ENCODE results near the gene PTPN14.

PTPN14 gene

GRCh38 chr1:214551436-214552173, at the start of gene PTPN14 (continued):
- TF ChIP-seq ZNF843 (tag by site-specific recombination; IDR thresholded peaks at IDR 0.05) (no peak), ZNF266 (tag by site-specific recombination; IDR thresholded peaks at IDR 0.05; ENCODE audit: low read depth) (no peak), ZBTB8A (tag by site-specific recombination; IDR thresholded peaks at IDR 0.05) (peak; percentile 66; the same call in 1 of the 2 replicates), ZNF354C (tag by site-specific recombination; IDR thresholded peaks at IDR 0.05; ENCODE audit: borderline replicate concordance, low read depth) (no peak), ZNF555 (tag by site-specific recombination; conservative IDR thresholded peaks at IDR 0.05) (no peak), KLF8 (tag by site-specific recombination; IDR thresholded peaks at IDR 0.05) (peak; percentile 0; the same call in 1 of the 2 replicates), INSM2 (tag by site-specific recombination; IDR thresholded peaks at IDR 0.05) (peak; percentile 87), ZNF302 (tag by site-specific recombination; IDR thresholded peaks at IDR 0.05; ENCODE audit: low read depth) (no peak), ZNF366 (tag by site-specific recombination; conservative IDR thresholded peaks at IDR 0.05) (0 out of 2 replicates have a peak, but pooled peaks have one; percentile 7), ZNF549 (tag by site-specific recombination; IDR thresholded peaks at IDR 0.05) (no peak), ZNF174 (tag by site-specific recombination; IDR thresholded peaks at IDR 0.05) (no peak), YY1 (tag by site-specific recombination; IDR thresholded peaks at IDR 0.05) (peak; percentile 37; the same call in 1 of the 2 replicates), ZNF341 (tag by site-specific recombination; IDR thresholded peaks at IDR 0.05; ENCODE audit: low read depth) (peak; percentile 90), REPIN1 (tag by site-specific recombination; IDR thresholded peaks at IDR 0.05; ENCODE audit: low read depth) (no peak), ZNF394 (tag by site-specific recombination; IDR thresholded peaks at IDR 0.05; ENCODE audit: borderline replicate concordance) (no peak), BCL11B (tag by site-specific recombination; IDR thresholded peaks at IDR 0.05; ENCODE audit: low read depth) (no peak), KLF10 (tag by site-specific recombination; IDR thresholded peaks at IDR 0.05) (peak; percentile 98), GLIS1 (tag by site-specific recombination; IDR thresholded peaks at IDR 0.05) (peak; percentile 28; the same call in 1 of the 2 replicates), ZNF610 (tag by site-specific recombination; IDR thresholded peaks at IDR 0.05; ENCODE audit: borderline replicate concordance) (peak; percentile 90)

GRCh38 chr1:214593158-214593557, 41.8 kb upstream of the PTPN14 start:
- Histone ChIP-seq H3K36me3 (ENCODE audit: control insufficient read depth in 2 of 2, insufficient read depth in 1 of 2, low read length in 2 of 2) (no peaks in the 10 kb centered on the region), H3K9me3 (ENCODE audit: control insufficient read depth, insufficient read depth, low read depth, low read length) (no peaks in the 10 kb centered on the region), H3K27ac (ENCODE audit: extremely low read depth, low read depth, low read length) (no peak overlapping the region), H3K4me1 (ENCODE audit: control insufficient read depth, insufficient read depth, low read length) (no peaks in the 10 kb centered on the region), H3K4me3 (ENCODE audit: low read depth, low read length) (no peak overlapping the region)
- POLR2A ChIA-PET: interaction anchor here (1.1 kb wide), 1 partner anchor 10 kb away, joined by 3 read pairs; the partner anchor contains the start of gene CENPF
- CTCF ChIA-PET: interaction anchor here (0.7 to 19.1 kb wide), 4 partner anchors 9 to 332 kb away, joined by 3 to 404 read pairs (median 11); no protein-coding TSS in a partner anchor
- TF ChIP-seq ZNF555 (tag by site-specific recombination; conservative IDR thresholded peaks at IDR 0.05): no peak
- TF ChIP-seq IKZF3 (tag by site-specific recombination; IDR thresholded peaks at IDR 0.05): no peak
- no peak for TF ChIP-seq AEBP2 (tag by site-specific recombination; IDR thresholded peaks at IDR 0.05; ENCODE audit: borderline replicate concordance)
- no peak for TF ChIP-seq ZNF610 (tag by site-specific recombination; IDR thresholded peaks at IDR 0.05; ENCODE audit: borderline replicate concordance)
- no peak for TF ChIP-seq CTCF (tag by site-specific recombination; IDR thresholded peaks at IDR 0.05)
- no peak for TF ChIP-seq ZNF623 (tag by site-specific recombination; IDR thresholded peaks at IDR 0.05)
- TF ChIP-seq ZNF548 (tag by site-specific recombination; IDR thresholded peaks at IDR 0.05): no peak
- TF ChIP-seq HOXC10 (CRISPR knock-in tag; IDR thresholded peaks at IDR 0.05): no peak
- TF ChIP-seq ZNF639 (tag by site-specific recombination; IDR thresholded peaks at IDR 0.05): no peak
- no peak for TF ChIP-seq ZBTB49 (tag by site-specific recombination; IDR thresholded peaks at IDR 0.05; ENCODE audit: low read depth)
- TF ChIP-seq ZNF544 (tag by site-specific recombination; IDR thresholded peaks at IDR 0.05): no peak

Data from HEK293 (cell line).